ENCODE results near the gene SREBF1.

- TF ChIP-seq REST (IDR thresholded peaks at IDR 0.05; ENCODE audit: insufficient read depth in 1 of 2, low read depth in 2 of 2, low read length in 1 of 2), result no peak
- no peak for TF ChIP-seq CTCF (IDR thresholded peaks at IDR 0.05)
- TF ChIP-seq POLR2AphosphoS5 (IDR thresholded peaks at IDR 0.05; ENCODE audit: low read depth, low read length), result no peak
- TF ChIP-seq TCF7L2 (IDR thresholded peaks at IDR 0.05; ENCODE audit: low read depth, low read length), result no peak
- no peak for TF ChIP-seq SIN3A (IDR thresholded peaks at IDR 0.05; ENCODE audit: borderline replicate concordance, insufficient read depth, low read depth, low read length)
Observed at GRCh38 chr17:17866897-17867296, 30.1 kb upstream of the SREBF1 start.
